ENCODE results near the gene NKAIN1.

DNA sequence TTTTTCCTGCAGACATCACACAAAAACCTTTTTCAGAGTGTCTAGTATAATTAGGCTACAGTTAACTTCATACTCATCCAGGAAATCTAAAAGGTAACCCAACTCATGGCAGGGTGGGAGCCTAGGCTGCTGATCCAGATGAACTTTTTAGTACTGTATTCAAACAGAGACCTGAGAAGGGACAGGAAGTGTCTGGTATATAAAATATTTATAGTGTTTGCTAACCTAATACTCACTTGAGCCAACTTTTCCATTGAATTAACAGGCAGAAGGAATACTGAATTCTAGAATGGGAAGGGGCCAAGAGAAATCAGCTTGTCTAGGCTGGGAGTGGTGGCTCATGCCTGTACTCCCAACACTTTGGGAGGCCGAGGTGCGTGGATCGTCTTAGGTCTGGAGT lies 22.2 kb upstream of the NKAIN1 start:
- no peak for TF ChIP-seq ATF3 (IDR thresholded peaks at IDR 0.05)
- TF ChIP-seq SP1 (IDR thresholded peaks at IDR 0.05; ENCODE audit: low read depth): no peak
- TF ChIP-seq, protein P1, sequence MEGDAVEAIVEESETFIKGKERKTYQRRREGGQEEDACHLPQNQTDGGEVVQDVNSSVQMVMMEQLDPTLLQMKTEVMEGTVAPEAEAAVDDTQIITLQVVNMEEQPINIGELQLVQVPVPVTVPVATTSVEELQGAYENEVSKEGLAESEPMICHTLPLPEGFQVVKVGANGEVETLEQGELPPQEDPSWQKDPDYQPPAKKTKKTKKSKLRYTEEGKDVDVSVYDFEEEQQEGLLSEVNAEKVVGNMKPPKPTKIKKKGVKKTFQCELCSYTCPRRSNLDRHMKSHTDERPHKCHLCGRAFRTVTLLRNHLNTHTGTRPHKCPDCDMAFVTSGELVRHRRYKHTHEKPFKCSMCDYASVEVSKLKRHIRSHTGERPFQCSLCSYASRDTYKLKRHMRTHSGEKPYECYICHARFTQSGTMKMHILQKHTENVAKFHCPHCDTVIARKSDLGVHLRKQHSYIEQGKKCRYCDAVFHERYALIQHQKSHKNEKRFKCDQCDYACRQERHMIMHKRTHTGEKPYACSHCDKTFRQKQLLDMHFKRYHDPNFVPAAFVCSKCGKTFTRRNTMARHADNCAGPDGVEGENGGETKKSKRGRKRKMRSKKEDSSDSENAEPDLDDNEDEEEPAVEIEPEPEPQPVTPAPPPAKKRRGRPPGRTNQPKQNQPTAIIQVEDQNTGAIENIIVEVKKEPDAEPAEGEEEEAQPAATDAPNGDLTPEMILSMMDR (IDR thresholded peaks at IDR 0.05 in 2 of 3, conservative IDR thresholded peaks at IDR 0.05 in 1 of 3; ENCODE audit: borderline replicate concordance in 1 of 3, insufficient read depth in 1 of 3, low read depth in 2 of 3, low read length in 2 of 3): no peak
- TF ChIP-seq POLR2A (IDR thresholded peaks at IDR 0.05; ENCODE audit: borderline replicate concordance, extremely low read depth, insufficient read depth, insufficient read length): no peak
- TF ChIP-seq MAX (IDR thresholded peaks at IDR 0.05): no peak
- TF ChIP-seq POLR2AphosphoS5 (IDR thresholded peaks at IDR 0.05; ENCODE audit: low read depth, low read length): no peak
- no peak for TF ChIP-seq CEBPB (IDR thresholded peaks at IDR 0.05; ENCODE audit: low read depth)
- TF ChIP-seq ZFX (IDR thresholded peaks at IDR 0.05): no peak
- no peak for TF ChIP-seq RAD21 (IDR thresholded peaks at IDR 0.05; ENCODE audit: low read depth)
- no peak for TF ChIP-seq EZH2 (IDR thresholded peaks at IDR 0.05)
- TF ChIP-seq JUND (IDR thresholded peaks at IDR 0.05): no peak
- TF ChIP-seq YY1 (IDR thresholded peaks at IDR 0.05; ENCODE audit: extremely low read depth, insufficient replicate concordance, low read depth, low read length): no peak
- TF ChIP-seq, protein P2, sequence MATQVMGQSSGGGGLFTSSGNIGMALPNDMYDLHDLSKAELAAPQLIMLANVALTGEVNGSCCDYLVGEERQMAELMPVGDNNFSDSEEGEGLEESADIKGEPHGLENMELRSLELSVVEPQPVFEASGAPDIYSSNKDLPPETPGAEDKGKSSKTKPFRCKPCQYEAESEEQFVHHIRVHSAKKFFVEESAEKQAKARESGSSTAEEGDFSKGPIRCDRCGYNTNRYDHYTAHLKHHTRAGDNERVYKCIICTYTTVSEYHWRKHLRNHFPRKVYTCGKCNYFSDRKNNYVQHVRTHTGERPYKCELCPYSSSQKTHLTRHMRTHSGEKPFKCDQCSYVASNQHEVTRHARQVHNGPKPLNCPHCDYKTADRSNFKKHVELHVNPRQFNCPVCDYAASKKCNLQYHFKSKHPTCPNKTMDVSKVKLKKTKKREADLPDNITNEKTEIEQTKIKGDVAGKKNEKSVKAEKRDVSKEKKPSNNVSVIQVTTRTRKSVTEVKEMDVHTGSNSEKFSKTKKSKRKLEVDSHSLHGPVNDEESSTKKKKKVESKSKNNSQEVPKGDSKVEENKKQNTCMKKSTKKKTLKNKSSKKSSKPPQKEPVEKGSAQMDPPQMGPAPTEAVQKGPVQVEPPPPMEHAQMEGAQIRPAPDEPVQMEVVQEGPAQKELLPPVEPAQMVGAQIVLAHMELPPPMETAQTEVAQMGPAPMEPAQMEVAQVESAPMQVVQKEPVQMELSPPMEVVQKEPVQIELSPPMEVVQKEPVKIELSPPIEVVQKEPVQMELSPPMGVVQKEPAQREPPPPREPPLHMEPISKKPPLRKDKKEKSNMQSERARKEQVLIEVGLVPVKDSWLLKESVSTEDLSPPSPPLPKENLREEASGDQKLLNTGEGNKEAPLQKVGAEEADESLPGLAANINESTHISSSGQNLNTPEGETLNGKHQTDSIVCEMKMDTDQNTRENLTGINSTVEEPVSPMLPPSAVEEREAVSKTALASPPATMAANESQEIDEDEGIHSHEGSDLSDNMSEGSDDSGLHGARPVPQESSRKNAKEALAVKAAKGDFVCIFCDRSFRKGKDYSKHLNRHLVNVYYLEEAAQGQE (IDR thresholded peaks at IDR 0.05; ENCODE audit: low read depth): no peak
